HepG2 (cell line): ENCODE results near the gene KRT13. TPM values are rescaled to one million over a fixed set of nuclear protein-coding genes. Genes with fewer than 3 reads are reported as not detected.

Experiments used
- ATAC-seq: fragments of 200-7000 bp; cut with Tn5 transposase; 3 replicates; pipeline ENCODE4 v1.9.1; 2020; ENCODE audit warnings: mild to moderate bottlenecking, moderate library complexity
- BruUV-seq: library from RNA; stranded (reverse); fragments of 400-500 nt; replicated peaks from 2 replicates; lab custom pipeline; 2021; lab: Mats Ljungman, UMichigan
- CTCF ChIA-PET: fragments of 300-600 bp; formaldehyde crosslinking; extraction: SDS; loops from one replicate; lab custom pipeline; 2021; ENCODE audit warnings: low total read pairs, inconsistent platforms, low intra/inter-chr PET ratio; lab: Yijun Ruan, JAX
- POLR2A ChIA-PET: fragments of 350-600 bp; sonication (Branson Sonifier 250); formaldehyde crosslinking; loops from one replicate; lab custom pipeline; 2020; ENCODE audit warnings: antibody characterized with exemption, inconsistent platforms; lab: Yijun Ruan, JAX
- DNase-seq: peaks from one replicate; pipeline ENCODE4 v3.0.0-alpha.2; 2015; ENCODE audit warnings: low spot score
- FAIRE-seq: peaks from 3 replicates; lab custom pipeline; 2011; peaks lifted over from hg19 to GRCh38; lab: Jason Lieb, UNC
- H2AFZ ChIP-seq: one replicate; pipeline ENCODE4 v1.6.1; 2011; ENCODE audit warnings: low read length, inconsistent platforms
- H3K27ac ChIP-seq: fragments of 300-600 bp; 3 replicates; pipeline ENCODE4 v1.8.0; 2011; ENCODE audit warnings: mixed run types, mild to moderate bottlenecking, mixed read lengths, low read length, inconsistent platforms; ENCODE audit not compliant: insufficient read depth; ENCODE audit errors: extremely low read length
- H3K27me3 ChIP-seq, 2 experiments: fragments of 200-600 bp in 1 of 2; 2 replicates in 1 of 2; 3 replicates in 1 of 2; pipeline versions ENCODE4 v1.6.0 to v1.8.0; 2011; ENCODE audit warnings: low read length in 2 of 2, mild to moderate bottlenecking in 2 of 2, moderate library complexity in 2 of 2, inconsistent platforms in 1 of 2; ENCODE audit not compliant: insufficient read depth in 2 of 2, control insufficient read depth in 1 of 2
- H3K36me3 ChIP-seq, 2 experiments: fragments of 200-600 bp in 1 of 2; replicated peaks in 1 of 2; 2 replicates in 1 of 2; 3 replicates in 1 of 2; pipeline versions ENCODE4 v1.5.1 to v1.8.0; 2011; ENCODE audit warnings: low read length in 2 of 2, inconsistent platforms in 1 of 2; ENCODE audit not compliant: insufficient read depth in 2 of 2, control insufficient read depth in 1 of 2
- H3K4me1 ChIP-seq: 2 replicates; pipeline ENCODE4 v1.5.1; 2012; ENCODE audit warnings: low read length, inconsistent platforms; ENCODE audit not compliant: insufficient read depth
- H3K4me2 ChIP-seq: 2 replicates; pipeline ENCODE4 v1.6.0; 2011; ENCODE audit warnings: low read depth, low read length, inconsistent platforms
- H3K4me3 ChIP-seq, 3 experiments: fragments of 200-600 bp in 1 of 3; sonication (generic), shearing (Covaris generic) in 1 of 3; replicated peaks in 1 of 3; 2 replicates each; pipeline ENCODE4 v1.5.1; 2011 to 2016; ENCODE audit warnings: low read length in 3 of 3, inconsistent platforms in 2 of 3, low read depth in 2 of 3, mild to moderate bottlenecking in 2 of 3, control low read depth in 1 of 3, mixed read lengths in 1 of 3; ENCODE audit not compliant: insufficient read depth in 1 of 3
- H3K79me2 ChIP-seq: one replicate; pipeline ENCODE4 v1.6.1; 2011; ENCODE audit warnings: low read length, inconsistent platforms; ENCODE audit not compliant: insufficient read depth
- H3K9ac ChIP-seq: 2 replicates; pipeline ENCODE4 v1.6.0; 2011; ENCODE audit warnings: mild to moderate bottlenecking, low read depth, low read length, inconsistent platforms; ENCODE audit not compliant: insufficient read depth
- H3K9me3 ChIP-seq: 2 replicates; pipeline ENCODE4 v1.5.1; 2012; ENCODE audit warnings: mild to moderate bottlenecking, low read length
- H4K20me1 ChIP-seq: 2 replicates; pipeline ENCODE4 v1.6.0; 2011; ENCODE audit warnings: inconsistent platforms, mild to moderate bottlenecking, low read length, moderate library complexity; ENCODE audit not compliant: insufficient read depth
- ZNF230 ChIP-seq: sonication (generic); formaldehyde crosslinking; IDR thresholded peaks from 2 replicates; pipeline ENCODE4 v1.4.0; 2020; ENCODE audit warnings: mild to moderate bottlenecking, missing genetic modification reagents
- ZNF749 ChIP-seq: sonication (generic); formaldehyde crosslinking; IDR thresholded peaks from 2 replicates; pipeline ENCODE4 v1.8.0; 2022; ENCODE audit warnings: mild to moderate bottlenecking, missing genetic modification reagents, moderate library complexity, borderline replicate concordance
- ZSCAN21 ChIP-seq: sonication (generic); formaldehyde crosslinking; IDR thresholded peaks from 2 replicates; pipeline ENCODE4 v1.8.0; 2022; ENCODE audit warnings: mild to moderate bottlenecking, missing genetic modification reagents, moderate library complexity, borderline replicate concordance
- WGBS: methylation state at CpG from one replicate; pipeline ENCODE4 v1.1.6; 2017; ENCODE audit warnings: low lambda C conversion rate; 5-methylcytosine and 5-hydroxymethylcytosine counted together
- in situ Hi-C: cut with HindIII; loops from 2 replicates; pipeline ENCODE4 v1.10.0; 2017; ENCODE audit warnings: low pct_unique_long_range_greater_than_20kb; ENCODE audit not compliant: extremely low pct_ligation_motif_present
- intact Hi-C: fragments of 100-400 bp; cut with micrococcal nuclease; formaldehyde crosslinking; loops from one replicate; pipeline ENCODE4 v1.10.0; 2022; ENCODE audit not compliant: unreplicated experiment
- polyA plus RNA-seq, 8 experiments: library from polyadenylated mRNA; depleted of rRNA in 3 of 8; stranded (reverse) in 7 of 8; unstranded in 1 of 8; fragments of >200 nt; fragmentation: Illumina TruSeq in 4 of 8; extraction: Trizol in 4 of 8; gene quantifications; 2 replicates each; pipeline versions ENCODE4 v1.2.1 to v1.2.3, GENCODE V29; 2011 to 2016; ENCODE audit warnings: low read depth in 4 of 8, missing spikeins in 1 of 8, mixed read lengths in 1 of 8; ENCODE audit not compliant: insufficient read depth in 1 of 8
- total RNA-seq, 5 experiments: library from RNA; depleted of rRNA; stranded (reverse); fragments of >200 nt; fragmentation: Illumina TruSeq; extraction: Trizol; gene quantifications; 2 replicates each; pipeline ENCODE4 v1.2.3, GENCODE V29; 2016; ENCODE audit warnings: low read depth in 1 of 5
- TF ChIP-seq, protein P1 (sequence below), 2 experiments: sonication (generic) in 1 of 2; formaldehyde crosslinking in 1 of 2; IDR thresholded peaks; 2 replicates each; pipeline versions ENCODE4 v1.4.0 to v1.6.1; 2018 to 2020; ENCODE audit warnings: missing genetic modification reagents in 2 of 2, borderline replicate concordance in 1 of 2, low read depth in 1 of 2, mild to moderate bottlenecking in 1 of 2, missing biosample characterization in 1 of 2
- TF ChIP-seq, protein P2 (sequence below): sonication (generic); formaldehyde crosslinking; IDR thresholded peaks from 2 replicates; pipeline ENCODE4; 2020; ENCODE audit warnings: missing genetic modification reagents, mild to moderate bottlenecking, borderline replicate concordance
- TF ChIP-seq, protein P3 (sequence below): sonication (generic); formaldehyde crosslinking; IDR thresholded peaks from 2 replicates; pipeline ENCODE4 v1.4.0; 2020; ENCODE audit warnings: missing genetic modification reagents, borderline replicate concordance
- TF ChIP-seq, protein P4 (sequence below): sonication (generic); formaldehyde crosslinking; conservative IDR thresholded peaks from 2 replicates; pipeline ENCODE4 v1.8.0; 2022; ENCODE audit warnings: mild to moderate bottlenecking, moderate library complexity, missing genetic modification reagents

KRT13 gene
- total and polyA plus RNA-seq, 2 of the 13 experiments (the other 11 are each of a cell fraction or from before 2014, with no cell fraction given), result not detected

DNA sequence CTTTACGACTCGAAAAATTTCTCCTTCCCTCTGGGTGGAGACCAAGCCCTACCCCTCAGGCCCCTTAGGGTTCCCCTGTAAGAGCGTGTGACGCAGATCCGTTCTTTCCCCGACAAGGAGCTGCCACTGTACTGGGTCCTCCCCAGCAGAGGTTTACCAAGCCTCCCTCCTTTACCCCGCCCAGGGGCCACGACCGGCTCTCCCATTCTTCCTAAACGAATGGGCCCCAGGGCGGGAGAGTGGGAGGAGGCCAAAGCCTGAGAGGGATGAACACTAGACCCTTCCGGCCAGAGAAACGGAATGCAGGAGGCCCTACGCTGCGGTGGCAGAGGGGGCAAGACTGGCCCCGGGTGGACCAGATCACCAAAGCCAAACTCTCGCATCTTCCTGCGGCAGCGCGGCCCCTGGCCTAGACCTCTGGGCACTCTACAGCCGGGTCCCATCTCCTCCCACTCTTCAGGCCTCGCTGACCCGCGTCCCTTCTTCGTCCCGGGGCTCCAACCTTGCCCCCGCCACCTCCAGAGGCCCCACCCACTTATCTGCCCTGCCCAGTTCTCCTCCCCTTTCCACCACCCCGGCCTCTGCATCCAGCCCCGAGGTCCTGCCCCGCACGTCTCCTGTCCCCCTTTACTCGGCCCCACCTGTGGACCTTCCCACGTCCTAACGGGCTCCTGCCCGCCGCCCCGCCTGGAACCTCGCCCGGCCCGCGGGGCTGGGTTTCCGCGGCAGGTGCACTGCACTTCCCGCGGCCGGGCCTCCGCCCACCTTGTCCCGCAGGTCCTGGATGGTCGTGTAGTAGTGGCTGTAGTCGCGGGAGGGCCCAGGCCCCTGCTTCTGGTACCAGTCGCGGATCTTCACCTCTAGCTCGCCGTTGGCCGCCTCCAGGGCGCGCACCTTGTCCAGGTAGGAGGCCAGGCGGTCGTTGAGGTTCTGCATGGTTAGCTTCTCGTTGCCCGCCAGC lies 21.9 kb upstream of the KRT13 start:
- Histone ChIP-seq H3K4me3 (peak overlapping the region; percentile 73 to 88 (median 84)), H3K27me3 (peaks cover 0 to 3% of the 10 kb centered on the region in 2 experiments; a peak in 1 of 5 replicates), H3K36me3 (peaks cover 0 to 2% of the 10 kb centered on the region in 2 experiments; a peak in 1 of 5 replicates), H2AFZ (no peak overlapping the region), H3K79me2 (peaks cover 7% of the 10 kb centered on the region), H4K20me1 (no peaks in the 10 kb centered on the region), H3K9ac (peak overlapping the region; percentile 68), H3K9me3 (no peaks in the 10 kb centered on the region), H3K4me2 (peak overlapping the region; percentile 84), H3K27ac (peak overlapping the region; percentile 5), H3K4me1 (peaks cover 70% of the 10 kb centered on the region)
- DNase-seq (no peak), ATAC-seq (peak; percentile 20), FAIRE-seq (no peak)
- ChIA-PET POLR2A (interaction anchor here (0.8 to 3.3 kb wide), 14 partner anchors 10 to 978 kb away, joined by 3 to 26 read pairs (median 4); no protein-coding TSS in a partner anchor), CTCF (interaction anchor here (1.0 kb wide), 1 partner anchor 22 kb away, joined by 5 read pairs; no protein-coding TSS in a partner anchor)
- in situ Hi-C loops (no loop called here), intact Hi-C loops (loop anchor here (10.0 kb wide), 1 partner anchor 623 kb away; no protein-coding TSS in a partner anchor)
- WGBS, result 9% methylated on average over 58 of the region's 62 CpGs
- BruUV-seq, result TSS peak; percentile 79
- TF ChIP-seq, protein P1, sequence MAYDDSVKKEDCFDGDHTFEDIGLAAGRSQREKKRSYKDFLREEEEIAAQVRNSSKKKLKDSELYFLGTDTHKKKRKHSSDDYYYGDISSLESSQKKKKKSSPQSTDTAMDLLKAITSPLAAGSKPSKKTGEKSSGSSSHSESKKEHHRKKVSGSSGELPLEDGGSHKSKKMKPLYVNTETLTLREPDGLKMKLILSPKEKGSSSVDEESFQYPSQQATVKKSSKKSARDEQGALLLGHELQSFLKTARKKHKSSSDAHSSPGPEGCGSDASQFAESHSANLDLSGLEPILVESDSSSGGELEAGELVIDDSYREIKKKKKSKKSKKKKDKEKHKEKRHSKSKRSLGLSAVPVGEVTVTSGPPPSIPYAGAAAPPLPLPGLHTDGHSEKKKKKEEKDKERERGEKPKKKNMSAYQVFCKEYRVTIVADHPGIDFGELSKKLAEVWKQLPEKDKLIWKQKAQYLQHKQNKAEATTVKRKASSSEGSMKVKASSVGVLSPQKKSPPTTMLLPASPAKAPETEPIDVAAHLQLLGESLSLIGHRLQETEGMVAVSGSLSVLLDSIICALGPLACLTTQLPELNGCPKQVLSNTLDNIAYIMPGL (CRISPR knock-in tag; IDR thresholded peaks at IDR 0.05; ENCODE audit: borderline replicate concordance in 1 of 2, low read depth in 1 of 2), result peak in 1 of 2 experiments; percentile 43; a peak in 1 of 4 replicates
- TF ChIP-seq, protein P2, sequence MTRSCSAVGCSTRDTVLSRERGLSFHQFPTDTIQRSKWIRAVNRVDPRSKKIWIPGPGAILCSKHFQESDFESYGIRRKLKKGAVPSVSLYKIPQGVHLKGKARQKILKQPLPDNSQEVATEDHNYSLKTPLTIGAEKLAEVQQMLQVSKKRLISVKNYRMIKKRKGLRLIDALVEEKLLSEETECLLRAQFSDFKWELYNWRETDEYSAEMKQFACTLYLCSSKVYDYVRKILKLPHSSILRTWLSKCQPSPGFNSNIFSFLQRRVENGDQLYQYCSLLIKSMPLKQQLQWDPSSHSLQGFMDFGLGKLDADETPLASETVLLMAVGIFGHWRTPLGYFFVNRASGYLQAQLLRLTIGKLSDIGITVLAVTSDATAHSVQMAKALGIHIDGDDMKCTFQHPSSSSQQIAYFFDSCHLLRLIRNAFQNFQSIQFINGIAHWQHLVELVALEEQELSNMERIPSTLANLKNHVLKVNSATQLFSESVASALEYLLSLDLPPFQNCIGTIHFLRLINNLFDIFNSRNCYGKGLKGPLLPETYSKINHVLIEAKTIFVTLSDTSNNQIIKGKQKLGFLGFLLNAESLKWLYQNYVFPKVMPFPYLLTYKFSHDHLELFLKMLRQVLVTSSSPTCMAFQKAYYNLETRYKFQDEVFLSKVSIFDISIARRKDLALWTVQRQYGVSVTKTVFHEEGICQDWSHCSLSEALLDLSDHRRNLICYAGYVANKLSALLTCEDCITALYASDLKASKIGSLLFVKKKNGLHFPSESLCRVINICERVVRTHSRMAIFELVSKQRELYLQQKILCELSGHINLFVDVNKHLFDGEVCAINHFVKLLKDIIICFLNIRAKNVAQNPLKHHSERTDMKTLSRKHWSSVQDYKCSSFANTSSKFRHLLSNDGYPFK (CRISPR knock-in tag), result peak; percentile 81
- TF ChIP-seq, protein P3, sequence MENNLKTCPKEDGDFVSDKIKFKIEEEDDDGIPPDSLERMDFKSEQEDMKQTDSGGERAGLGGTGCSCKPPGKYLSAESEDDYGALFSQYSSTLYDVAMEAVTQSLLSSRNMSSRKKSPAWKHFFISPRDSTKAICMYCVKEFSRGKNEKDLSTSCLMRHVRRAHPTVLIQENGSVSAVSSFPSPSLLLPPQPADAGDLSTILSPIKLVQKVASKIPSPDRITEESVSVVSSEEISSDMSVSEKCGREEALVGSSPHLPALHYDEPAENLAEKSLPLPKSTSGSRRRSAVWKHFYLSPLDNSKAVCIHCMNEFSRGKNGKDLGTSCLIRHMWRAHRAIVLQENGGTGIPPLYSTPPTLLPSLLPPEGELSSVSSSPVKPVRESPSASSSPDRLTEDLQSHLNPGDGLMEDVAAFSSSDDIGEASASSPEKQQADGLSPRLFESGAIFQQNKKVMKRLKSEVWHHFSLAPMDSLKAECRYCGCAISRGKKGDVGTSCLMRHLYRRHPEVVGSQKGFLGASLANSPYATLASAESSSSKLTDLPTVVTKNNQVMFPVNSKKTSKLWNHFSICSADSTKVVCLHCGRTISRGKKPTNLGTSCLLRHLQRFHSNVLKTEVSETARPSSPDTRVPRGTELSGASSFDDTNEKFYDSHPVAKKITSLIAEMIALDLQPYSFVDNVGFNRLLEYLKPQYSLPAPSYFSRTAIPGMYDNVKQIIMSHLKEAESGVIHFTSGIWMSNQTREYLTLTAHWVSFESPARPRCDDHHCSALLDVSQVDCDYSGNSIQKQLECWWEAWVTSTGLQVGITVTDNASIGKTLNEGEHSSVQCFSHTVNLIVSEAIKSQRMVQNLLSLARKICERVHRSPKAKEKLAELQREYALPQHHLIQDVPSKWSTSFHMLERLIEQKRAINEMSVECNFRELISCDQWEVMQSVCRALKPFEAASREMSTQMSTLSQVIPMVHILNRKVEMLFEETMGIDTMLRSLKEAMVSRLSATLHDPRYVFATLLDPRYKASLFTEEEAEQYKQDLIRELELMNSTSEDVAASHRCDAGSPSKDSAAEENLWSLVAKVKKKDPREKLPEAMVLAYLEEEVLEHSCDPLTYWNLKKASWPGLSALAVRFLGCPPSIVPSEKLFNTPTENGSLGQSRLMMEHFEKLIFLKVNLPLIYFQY (CRISPR knock-in tag), result 0 out of 2 replicates have a peak, but pooled peaks have one; percentile 4
- TF ChIP-seq ZSCAN21 (CRISPR knock-in tag) (peak; percentile 46), ZNF230 (CRISPR knock-in tag) (0 out of 2 replicates have a peak, but pooled peaks have one; percentile 28), ZNF749 (CRISPR knock-in tag) (0 out of 2 replicates have a peak, but pooled peaks have one; percentile 23)
- TF ChIP-seq, protein P4, sequence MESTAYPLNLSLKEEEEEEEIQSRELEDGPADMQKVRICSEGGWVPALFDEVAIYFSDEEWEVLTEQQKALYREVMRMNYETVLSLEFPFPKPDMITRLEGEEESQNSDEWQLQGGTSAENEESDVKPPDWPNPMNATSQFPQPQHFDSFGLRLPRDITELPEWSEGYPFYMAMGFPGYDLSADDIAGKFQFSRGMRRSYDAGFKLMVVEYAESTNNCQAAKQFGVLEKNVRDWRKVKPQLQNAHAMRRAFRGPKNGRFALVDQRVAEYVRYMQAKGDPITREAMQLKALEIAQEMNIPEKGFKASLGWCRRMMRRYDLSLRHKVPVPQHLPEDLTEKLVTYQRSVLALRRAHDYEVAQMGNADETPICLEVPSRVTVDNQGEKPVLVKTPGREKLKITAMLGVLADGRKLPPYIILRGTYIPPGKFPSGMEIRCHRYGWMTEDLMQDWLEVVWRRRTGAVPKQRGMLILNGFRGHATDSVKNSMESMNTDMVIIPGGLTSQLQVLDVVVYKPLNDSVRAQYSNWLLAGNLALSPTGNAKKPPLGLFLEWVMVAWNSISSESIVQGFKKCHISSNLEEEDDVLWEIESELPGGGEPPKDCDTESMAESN (CRISPR knock-in tag), result peak; percentile 67
